Glutamatergic neuron (in vitro differentiated cells): ENCODE data around the gene CCM2. TPM values are rescaled to one million over a fixed set of nuclear protein-coding genes. Genes with fewer than 3 reads are reported as not detected.
A peak's percentile ranks its signal among the peaks of the same experiment; 100 is the strongest.

Experiments used
- DNase-seq: peaks from one replicate; pipeline ENCODE4 v3.0.0; 2022
- H3K27ac Mint-ChIP-seq: one replicate; pipeline ENCODE4 v1.8.0; 2020; ENCODE audit warnings: mild to moderate bottlenecking, mixed read lengths, inconsistent platforms; ENCODE audit not compliant: unreplicated experiment
- H3K27me3 Mint-ChIP-seq: one replicate; pipeline ENCODE4 v1.8.0; 2020; ENCODE audit warnings: mild to moderate bottlenecking, moderate library complexity, mixed read lengths, inconsistent platforms; ENCODE audit not compliant: unreplicated experiment
- H3K36me3 Mint-ChIP-seq: one replicate; pipeline ENCODE4 v1.8.0; 2020; ENCODE audit warnings: mild to moderate bottlenecking, mixed read lengths, inconsistent platforms; ENCODE audit not compliant: unreplicated experiment
- H3K4me1 Mint-ChIP-seq: one replicate; pipeline ENCODE4 v1.8.0; 2020; ENCODE audit warnings: mild to moderate bottlenecking, low read depth, mixed read lengths, inconsistent platforms; ENCODE audit not compliant: unreplicated experiment
- H3K4me3 Mint-ChIP-seq: one replicate; pipeline ENCODE4 v1.8.0; 2020; ENCODE audit warnings: mild to moderate bottlenecking, mixed read lengths, inconsistent platforms; ENCODE audit not compliant: unreplicated experiment
- H3K9me3 Mint-ChIP-seq: one replicate; pipeline ENCODE4 v1.8.0; 2020; ENCODE audit warnings: mild to moderate bottlenecking, moderate library complexity, mixed read lengths, inconsistent platforms; ENCODE audit not compliant: unreplicated experiment
- total RNA-seq: library from RNA; stranded (reverse); fragmentation: NEBNext Ultra II Directional; extraction: Animal tissue kit (Norgen Biotek cat#: 25700); gene quantifications from one replicate; pipeline ENCODE4 v1.2.1, GENCODE V29; 2021; ENCODE audit not compliant: unreplicated experiment
- TF ChIP-seq, protein P1 (sequence below): fragments of 200-600 bp; sonication (generic); IDR thresholded peaks from one replicate; pipeline ENCODE4 v1.5.0; 2021; ENCODE audit not compliant: partially characterized antibody, unreplicated experiment

Gene CCM2
- total RNA-seq, 1 donor from 2014 or later: 92.6 TPM

DNA sequence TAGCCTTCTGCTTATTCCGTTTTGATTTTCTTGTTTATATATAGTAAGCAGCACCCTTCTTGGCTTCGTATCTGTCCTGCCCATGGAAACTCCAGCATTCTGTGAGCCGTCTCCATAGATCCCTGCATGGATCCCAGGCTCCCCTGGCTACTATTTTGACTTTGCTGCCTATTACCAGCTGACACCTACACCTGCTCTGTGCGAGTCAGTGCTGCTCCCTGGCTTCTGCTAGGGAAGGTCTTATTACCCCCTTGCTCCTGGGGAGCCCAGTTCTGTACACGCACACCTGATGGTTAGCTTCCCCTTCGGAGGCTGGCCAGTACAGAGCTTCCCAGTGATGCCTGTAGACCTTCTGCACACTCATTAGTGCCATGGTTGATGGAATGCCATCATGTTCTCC is 53.4 kb downstream of the CCM2 start:
- Mint-ChIP-seq H3K4me3 (no peak overlapping the region), H3K27ac (peak overlapping the region; percentile 3), H3K27me3 (peaks cover 3% of the 10 kb centered on the region), H3K4me1 (peaks cover 15% of the 10 kb centered on the region), H3K36me3 (peaks cover 5% of the 10 kb centered on the region), H3K9me3 (peaks cover 2% of the 10 kb centered on the region)
- DNase-seq: no peak
- TF ChIP-seq, protein P1, sequence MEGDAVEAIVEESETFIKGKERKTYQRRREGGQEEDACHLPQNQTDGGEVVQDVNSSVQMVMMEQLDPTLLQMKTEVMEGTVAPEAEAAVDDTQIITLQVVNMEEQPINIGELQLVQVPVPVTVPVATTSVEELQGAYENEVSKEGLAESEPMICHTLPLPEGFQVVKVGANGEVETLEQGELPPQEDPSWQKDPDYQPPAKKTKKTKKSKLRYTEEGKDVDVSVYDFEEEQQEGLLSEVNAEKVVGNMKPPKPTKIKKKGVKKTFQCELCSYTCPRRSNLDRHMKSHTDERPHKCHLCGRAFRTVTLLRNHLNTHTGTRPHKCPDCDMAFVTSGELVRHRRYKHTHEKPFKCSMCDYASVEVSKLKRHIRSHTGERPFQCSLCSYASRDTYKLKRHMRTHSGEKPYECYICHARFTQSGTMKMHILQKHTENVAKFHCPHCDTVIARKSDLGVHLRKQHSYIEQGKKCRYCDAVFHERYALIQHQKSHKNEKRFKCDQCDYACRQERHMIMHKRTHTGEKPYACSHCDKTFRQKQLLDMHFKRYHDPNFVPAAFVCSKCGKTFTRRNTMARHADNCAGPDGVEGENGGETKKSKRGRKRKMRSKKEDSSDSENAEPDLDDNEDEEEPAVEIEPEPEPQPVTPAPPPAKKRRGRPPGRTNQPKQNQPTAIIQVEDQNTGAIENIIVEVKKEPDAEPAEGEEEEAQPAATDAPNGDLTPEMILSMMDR: no peak

DNA sequence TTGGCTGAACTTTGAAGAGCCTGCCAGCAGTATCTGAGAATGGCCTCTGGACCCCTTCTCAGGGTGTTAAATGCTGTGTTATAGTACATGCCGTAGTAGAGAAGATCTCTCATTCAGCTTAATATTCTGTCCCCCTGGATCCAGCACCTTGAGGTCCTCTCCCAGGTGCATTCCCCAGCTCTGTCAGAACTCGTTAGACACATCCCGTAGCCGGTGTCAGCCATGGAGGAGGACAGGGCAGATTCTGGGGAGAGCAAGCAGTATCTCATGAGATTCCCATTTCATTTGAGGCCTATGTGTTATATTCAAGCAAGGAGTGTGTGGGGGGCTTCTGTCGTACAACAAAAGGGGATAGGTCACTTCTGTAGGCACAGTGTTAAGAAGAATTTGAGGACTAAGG is 53.9 kb downstream of the CCM2 start:
- H3K4me3 Mint-ChIP-seq: no peak overlapping the region
- peaks cover 5% of the 10 kb centered on the region for H3K36me3 Mint-ChIP-seq
- peaks cover 2% of the 10 kb centered on the region for H3K9me3 Mint-ChIP-seq
- TF ChIP-seq, protein P1: no peak
- H3K27me3 Mint-ChIP-seq: peaks cover 3% of the 10 kb centered on the region
- peak overlapping the region; percentile 3 for H3K27ac Mint-ChIP-seq
- peaks cover 16% of the 10 kb centered on the region for H3K4me1 Mint-ChIP-seq
- no peak for DNase-seq

DNA sequence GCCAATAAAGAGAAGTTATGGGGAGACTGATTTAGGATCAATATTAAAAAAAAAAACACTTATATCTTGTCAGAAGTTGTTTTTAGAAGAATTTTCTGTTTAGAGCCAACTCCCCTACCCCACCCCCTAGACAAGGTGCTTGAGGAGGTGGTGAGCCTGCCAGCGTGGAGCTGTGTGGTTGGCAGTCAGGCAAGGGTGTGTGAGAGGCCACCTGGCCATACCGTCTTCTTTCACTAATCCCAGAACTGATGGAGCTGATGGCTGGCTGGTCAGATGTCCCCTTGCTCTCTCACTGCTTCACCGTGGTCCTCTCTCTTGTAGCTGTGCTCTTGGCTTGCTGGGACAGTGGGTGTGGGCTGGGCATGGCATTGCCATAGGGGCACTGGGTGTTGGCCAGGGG is 54.4 kb downstream of the CCM2 start:
- peaks cover 3% of the 10 kb centered on the region for H3K27me3 Mint-ChIP-seq
- peaks cover 2% of the 10 kb centered on the region for H3K9me3 Mint-ChIP-seq
- DNase-seq: no peak
- peaks cover 5% of the 10 kb centered on the region for H3K36me3 Mint-ChIP-seq
- TF ChIP-seq, protein P1: no peak
- peaks cover 16% of the 10 kb centered on the region for H3K4me1 Mint-ChIP-seq
- no peak overlapping the region for H3K27ac Mint-ChIP-seq
- no peak overlapping the region for H3K4me3 Mint-ChIP-seq

DNA sequence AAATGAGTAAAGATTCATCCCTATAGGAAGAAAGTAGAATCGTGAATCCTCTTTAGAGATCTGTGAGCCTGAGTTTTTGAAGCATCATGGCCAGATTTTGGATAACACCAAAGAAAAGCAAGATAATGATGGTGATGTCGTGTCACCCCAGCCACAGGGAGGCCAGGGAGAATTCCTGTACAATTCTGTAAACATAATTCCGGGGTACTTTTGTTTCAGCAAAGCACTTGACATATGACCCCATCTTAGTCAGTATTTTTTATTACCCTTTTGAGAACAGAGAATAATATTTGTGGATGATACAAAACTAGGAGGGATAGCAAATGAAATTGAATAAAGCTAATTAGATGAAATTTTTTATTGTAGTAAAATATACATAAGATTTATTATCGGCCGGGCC is 55.0 kb downstream of the CCM2 start:
- Mint-ChIP-seq H3K4me3 (no peak overlapping the region), H3K36me3 (peaks cover 5% of the 10 kb centered on the region), H3K27me3 (peaks cover 3% of the 10 kb centered on the region), H3K27ac (no peak overlapping the region), H3K4me1 (peaks cover 14% of the 10 kb centered on the region), H3K9me3 (peaks cover 2% of the 10 kb centered on the region)
- DNase-seq: no peak
- TF ChIP-seq, protein P1: no peak

DNA sequence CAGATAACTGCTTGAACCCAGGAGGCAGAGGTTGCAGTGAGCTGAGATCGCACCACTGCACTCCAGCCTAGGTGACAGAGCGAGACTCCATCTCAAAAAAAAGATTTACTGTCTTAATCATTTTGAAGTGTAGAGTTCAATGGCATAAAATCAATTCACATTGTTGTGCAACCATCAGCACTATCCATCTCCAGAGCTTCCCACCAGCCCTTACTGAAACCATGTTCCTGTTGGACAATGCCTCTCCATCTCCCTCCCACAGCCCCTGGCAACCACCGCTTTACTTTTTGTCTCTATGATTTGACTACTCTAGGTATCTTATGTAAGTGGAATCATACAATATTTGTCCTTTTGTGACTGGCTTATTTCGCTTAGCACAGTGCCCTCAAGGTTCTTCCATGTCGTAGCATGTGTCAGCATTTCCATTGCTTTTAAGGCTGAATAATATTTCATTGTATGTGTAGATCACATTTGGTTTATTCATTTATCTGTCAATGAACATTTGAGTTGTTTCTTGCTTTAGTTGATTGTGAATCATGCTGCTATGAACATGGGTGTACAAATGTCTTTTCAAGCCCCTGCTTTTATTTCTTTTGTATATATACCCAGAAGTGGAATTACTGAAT is 55.7 kb downstream of the CCM2 start:
- Mint-ChIP-seq H3K4me3 (no peak overlapping the region), H3K27ac (no peak overlapping the region), H3K9me3 (peaks cover 2% of the 10 kb centered on the region), H3K27me3 (peaks cover 3% of the 10 kb centered on the region), H3K4me1 (peaks cover 13% of the 10 kb centered on the region), H3K36me3 (peaks cover 5% of the 10 kb centered on the region)
- no peak for DNase-seq
- TF ChIP-seq, protein P1: no peak
